GM10847 (cell line): ENCODE measurements around the gene SCMH1.

ENCODE experiments used
- POLR2A ChIP-seq: IDR thresholded peaks from 2 replicates; pipeline ENCODE4 v1.6.1; 2011; ENCODE audit not compliant: insufficient read length; ENCODE audit errors: extremely low read depth

SCMH1 gene

GRCh38 chr1:41241749-41242341 is at the start of gene SCMH1:
Gene SCMH1, minus strand, starts transcription at chr1:41242306. Its CDS starts 56,173 bp downstream, at chr1:41186133.
- peak; percentile 14 for TF ChIP-seq POLR2A

DNA sequence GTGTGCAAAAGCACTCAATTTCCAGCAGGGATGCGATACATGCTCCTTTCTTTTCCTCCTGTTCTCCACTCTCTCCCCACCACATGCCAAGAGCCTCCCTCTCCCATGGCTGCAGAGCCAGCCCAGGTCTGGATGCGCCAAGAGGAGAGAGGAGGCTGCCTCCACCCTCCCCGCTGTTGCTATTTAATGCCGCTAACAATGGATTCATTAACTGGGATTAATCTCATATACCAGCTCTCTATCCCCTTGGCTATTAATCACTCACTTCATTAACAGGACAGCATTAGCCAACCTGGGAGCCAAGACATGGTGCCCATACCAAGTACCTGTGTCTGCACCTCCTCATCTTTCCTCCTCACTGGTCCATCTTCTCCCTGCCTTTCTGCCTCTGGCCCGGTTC is 49.1 kb upstream of the SCMH1 start:
- TF ChIP-seq POLR2A = no peak

- no peak for TF ChIP-seq POLR2A
Observed at GRCh38 chr1:41289196-41289595, 47.1 kb upstream of the SCMH1 start.

- TF ChIP-seq POLR2A = no peak
Observed at GRCh38 chr1:41286992-41287391, 44.9 kb upstream of the SCMH1 start.

DNA sequence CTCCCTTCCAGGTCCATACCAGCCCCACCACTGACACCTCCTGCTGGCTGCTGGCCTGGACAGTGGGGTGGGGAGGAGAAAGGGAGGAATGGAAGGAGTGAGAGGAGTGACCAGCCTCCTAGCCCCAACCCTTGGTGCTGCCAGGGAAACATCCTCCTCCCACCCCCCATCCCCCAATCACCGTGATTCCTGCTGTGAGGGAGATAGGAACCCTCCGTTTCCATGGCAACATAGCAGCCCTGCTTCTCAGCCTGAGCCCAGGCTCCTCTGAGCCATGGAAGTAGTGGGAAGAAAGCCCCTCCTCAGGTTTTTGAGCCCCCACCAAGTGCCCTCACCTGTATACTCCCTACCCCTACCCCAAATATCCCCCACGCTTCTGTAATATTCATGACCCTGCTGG is 44.4 kb upstream of the SCMH1 start:
- TF ChIP-seq POLR2A = no peak

DNA sequence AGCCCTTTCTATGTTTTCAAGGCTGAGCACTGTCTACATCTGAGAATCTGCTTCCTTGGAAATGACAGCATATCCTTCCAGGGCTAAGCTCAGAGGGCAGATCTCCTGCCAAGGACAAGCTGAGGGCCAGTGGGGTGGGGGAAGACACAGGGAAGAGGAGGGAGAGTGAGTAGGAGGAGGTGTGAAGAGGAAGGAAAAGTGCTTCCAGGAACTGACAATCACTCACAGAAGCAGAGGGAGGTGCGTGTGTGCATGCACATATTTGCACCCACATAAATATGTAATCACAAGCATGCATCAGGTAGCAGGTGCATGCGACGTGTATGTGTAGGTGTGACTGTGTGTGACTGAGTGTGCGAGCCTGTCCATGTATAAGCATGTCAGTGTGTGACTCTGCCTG is 43.7 kb upstream of the SCMH1 start:
- no peak for TF ChIP-seq POLR2A

GRCh38 chr1:41284121-41284520 is 42.0 kb upstream of the SCMH1 start:
- TF ChIP-seq POLR2A = no peak

DNA sequence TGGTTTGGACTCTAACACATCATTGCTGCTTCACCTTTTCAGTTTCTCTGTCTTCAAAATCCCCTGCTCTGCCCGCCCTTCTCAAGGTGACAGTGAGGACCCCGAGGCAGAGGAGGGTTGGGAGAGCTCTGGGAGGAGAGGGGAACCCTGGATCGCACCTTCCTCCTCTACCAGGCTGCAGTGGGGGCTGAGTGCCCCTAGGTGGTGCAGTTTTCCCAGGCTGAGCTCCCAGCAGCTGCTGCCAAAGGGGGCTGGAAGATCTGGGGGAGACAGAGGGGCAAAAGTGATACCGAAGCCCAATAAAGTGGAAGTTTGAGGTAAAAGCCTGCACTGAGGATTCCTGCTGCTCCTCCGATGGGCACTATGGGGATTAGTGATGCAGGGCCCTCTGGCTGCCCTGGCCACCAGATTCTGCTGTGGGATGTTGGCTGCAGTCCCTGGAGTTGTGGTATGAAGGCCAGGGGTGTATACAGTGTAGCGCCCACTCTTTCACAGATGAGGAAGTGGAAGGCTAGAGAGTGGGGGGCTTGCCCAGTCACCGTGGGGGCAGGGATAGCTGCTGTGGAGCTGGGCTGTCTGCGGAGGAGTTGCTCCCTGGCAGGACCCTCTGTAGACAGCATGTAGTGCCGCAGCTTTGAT is 40.7 kb upstream of the SCMH1 start:
- TF ChIP-seq POLR2A = no peak

DNA sequence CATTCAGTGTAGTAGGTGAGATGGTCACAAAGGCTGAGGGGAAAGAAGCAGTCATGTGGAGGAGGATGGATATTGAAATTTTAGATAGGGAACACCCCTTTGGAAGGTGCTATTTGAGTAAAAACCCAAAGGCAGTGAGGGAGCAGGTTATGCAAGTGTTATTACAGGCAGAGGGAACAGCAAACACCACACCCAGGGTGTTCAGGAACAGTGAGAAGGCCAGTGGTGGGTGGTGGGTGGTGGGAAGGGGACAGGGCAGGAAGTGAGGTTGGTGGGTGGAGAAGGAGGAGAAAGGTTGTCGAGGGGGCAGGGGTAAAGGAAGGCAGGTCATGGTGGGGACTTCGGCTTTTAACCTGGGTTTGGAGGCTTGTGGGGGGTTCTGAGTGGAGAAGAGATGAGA is 39.2 kb upstream of the SCMH1 start:
- TF ChIP-seq POLR2A = no peak

DNA sequence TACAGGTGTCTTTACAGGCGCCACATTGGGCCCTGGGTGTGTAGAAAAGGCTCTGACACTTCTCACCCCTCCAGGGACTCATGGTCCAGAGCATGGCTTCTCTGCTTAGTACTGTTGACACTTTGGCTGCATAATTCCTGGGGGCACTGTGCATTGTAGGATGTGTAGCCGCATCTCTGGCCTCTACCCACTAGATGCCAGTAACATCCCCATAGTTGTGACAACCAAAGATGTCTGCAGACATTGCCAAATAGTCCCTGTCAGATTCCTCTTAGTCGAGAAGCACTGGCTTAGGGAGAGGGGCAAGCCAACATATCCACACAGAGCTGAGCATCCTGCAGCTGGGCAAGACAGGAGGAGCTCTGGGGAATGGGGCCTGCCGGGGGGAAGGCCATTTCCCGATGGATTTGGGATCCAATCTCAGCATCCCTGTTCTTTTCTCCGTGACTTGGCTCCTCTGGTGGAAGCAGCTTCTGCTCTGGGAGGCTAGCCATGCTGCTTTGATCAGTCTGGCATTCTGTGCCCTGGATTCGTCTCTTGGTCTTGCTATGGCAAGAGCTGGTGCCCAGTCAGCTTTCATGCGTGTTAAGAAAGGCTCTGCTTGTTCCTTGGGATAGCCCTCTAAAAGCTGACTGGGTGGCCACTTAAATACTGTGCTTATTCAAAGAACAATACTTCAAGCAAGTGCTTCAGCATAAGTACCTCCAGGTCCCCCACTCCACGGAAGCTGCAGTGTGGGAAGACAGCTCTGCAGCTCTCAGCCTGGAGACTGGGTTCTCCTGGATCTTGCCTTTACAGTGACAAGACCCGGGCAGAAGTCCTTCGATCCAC is 38.3 kb upstream of the SCMH1 start:
- no peak for TF ChIP-seq POLR2A

GRCh38 chr1:41278076-41278475 is 36.0 kb upstream of the SCMH1 start:
- no peak for TF ChIP-seq POLR2A

- TF ChIP-seq POLR2A = no peak
Observed at GRCh38 chr1:41277371-41277975, 35.4 kb upstream of the SCMH1 start.

DNA sequence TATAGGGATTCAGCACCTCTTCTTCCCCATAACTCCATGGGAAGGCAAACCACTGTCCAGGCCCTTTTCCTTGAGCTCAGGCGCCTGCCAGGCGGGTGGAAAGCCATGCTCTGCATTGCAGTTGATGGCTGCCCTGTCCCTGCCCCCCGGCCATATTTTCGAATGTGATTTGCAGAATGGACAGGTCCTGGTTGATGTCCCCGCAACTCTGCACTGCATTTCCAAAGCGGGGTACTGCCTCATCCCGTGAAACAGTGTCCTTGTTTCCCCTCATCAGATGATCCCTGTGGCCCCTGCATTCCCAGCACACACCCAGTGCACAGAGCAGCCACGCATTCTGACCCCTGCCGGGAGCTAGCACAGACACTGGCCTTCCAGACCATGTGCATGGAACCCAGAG is 33.7 kb upstream of the SCMH1 start:
- no peak for TF ChIP-seq POLR2A

GRCh38 chr1:41274752-41275545 is 32.8 kb upstream of the SCMH1 start:
- no peak for TF ChIP-seq POLR2A

DNA sequence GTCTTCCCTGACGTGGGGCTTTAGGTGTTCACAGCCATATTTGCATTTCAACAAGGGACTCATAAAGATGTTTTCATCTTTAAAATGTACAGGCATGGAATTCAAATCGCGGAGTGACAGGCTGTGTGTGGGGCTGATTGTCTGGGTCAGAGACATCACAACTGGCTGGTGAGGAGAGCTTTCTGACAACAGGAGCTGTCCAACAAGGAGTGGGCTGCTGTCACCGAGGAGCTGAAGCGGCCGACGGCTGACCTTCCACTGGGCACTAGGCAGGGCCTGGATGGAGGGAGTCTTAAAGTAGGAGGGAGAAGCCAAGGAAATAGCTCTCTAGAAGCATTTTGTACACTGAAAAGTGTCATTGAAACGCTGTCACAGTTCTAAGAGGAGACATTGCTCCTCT is 30.5 kb upstream of the SCMH1 start:
- TF ChIP-seq POLR2A = no peak

DNA sequence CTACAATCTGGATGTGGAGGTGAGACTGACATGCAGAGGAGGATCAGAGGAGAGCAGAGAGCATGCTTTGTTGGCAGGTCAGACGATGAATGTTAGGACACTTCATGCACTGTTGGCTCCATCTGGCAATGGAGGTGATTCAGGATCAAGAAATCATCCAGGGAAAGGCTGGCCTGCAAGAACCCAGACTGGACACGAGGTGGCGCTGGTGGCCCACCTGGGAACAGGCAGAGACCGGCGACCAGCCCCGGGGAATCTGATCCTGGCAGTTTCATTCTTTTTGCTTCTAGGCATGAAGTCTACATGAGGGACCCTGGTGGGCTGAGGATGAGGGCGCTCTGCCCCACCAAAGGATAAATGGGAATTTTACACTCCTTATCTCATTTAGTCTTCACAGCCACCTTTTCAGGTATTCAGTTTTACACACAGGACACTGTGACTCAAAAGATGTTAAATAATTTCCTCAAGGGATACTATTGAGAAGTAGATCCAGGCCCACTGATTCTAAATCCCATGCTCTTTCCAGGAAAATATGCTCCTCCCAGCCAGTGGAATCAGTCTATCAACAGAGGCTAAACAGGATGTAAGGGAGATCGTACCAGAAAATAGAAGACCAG is 26.2 kb upstream of the SCMH1 start:
- TF ChIP-seq POLR2A = no peak
